ENCODE measurements around the gene ESYT3.
"Not testable (repeated sequence)": the region's sequence is repeated elsewhere in the genome, so short reads cannot be mapped to it uniquely, and the experiment has no call there.

Gene ESYT3

DNA sequence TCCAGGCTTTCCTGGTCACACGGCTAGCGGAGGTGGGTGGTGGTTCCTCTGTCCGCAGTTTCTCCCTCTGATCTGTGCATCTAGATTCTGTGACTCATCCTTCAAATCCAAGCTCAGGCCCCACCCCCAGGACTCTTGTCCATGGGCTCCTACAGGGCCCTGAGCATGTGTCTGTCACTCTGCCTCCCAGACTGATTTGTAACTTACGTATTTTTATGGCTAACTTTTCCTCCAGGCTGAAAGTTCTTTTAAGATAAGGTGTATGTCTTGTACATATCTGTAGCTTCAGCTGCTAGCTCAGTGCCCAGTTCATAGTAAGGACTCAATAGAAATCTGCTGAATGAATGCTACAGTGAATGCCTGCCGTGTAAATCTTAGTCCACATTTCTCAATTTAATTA, 8.0 kb downstream of the ESYT3 start:
- Mint-ChIP-seq H3K4me3 (no peak overlapping the region), H3K4me1 (no peaks in the 10 kb centered on the region), H3K27ac (no peak overlapping the region), H3K36me3 (no peaks in the 10 kb centered on the region), H3K9me3 (no peaks in the 10 kb centered on the region), H3K27me3 (peaks cover 9% of the 10 kb centered on the region)
- DNase-seq (ENCODE audit: low spot score in 2 of 2): no peak
- no peak for ATAC-seq (ENCODE audit: low read depth)

DNA sequence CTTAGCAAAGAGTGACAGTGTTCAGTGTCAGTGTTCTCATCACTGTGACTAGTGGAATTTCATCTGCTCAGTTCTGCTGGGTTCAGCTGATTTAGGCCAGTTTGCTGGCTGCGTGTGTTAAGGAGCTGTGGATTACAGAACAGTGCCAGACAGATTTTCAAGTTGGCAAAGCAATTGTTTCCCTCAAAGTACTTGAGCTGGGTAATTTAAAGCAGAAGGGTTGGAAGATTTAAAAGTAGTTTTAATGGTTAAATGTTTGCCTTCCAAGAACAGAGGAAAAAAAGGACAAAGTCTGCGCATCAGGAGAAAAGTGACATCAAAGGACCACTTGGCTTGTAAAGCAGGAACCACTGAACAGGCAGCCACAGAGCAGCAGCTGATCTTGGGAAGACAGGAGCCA, 8.7 kb downstream of the ESYT3 start:
- no peak for DNase-seq (ENCODE audit: low spot score in 2 of 2)
- H3K4me3 Mint-ChIP-seq: no peak overlapping the region
- no peaks in the 10 kb centered on the region for H3K9me3 Mint-ChIP-seq
- H3K4me1 Mint-ChIP-seq: no peaks in the 10 kb centered on the region
- H3K27me3 Mint-ChIP-seq: peaks cover 7% of the 10 kb centered on the region
- no peak overlapping the region for H3K27ac Mint-ChIP-seq
- no peak for ATAC-seq (ENCODE audit: low read depth)
- H3K36me3 Mint-ChIP-seq: no peaks in the 10 kb centered on the region

DNA sequence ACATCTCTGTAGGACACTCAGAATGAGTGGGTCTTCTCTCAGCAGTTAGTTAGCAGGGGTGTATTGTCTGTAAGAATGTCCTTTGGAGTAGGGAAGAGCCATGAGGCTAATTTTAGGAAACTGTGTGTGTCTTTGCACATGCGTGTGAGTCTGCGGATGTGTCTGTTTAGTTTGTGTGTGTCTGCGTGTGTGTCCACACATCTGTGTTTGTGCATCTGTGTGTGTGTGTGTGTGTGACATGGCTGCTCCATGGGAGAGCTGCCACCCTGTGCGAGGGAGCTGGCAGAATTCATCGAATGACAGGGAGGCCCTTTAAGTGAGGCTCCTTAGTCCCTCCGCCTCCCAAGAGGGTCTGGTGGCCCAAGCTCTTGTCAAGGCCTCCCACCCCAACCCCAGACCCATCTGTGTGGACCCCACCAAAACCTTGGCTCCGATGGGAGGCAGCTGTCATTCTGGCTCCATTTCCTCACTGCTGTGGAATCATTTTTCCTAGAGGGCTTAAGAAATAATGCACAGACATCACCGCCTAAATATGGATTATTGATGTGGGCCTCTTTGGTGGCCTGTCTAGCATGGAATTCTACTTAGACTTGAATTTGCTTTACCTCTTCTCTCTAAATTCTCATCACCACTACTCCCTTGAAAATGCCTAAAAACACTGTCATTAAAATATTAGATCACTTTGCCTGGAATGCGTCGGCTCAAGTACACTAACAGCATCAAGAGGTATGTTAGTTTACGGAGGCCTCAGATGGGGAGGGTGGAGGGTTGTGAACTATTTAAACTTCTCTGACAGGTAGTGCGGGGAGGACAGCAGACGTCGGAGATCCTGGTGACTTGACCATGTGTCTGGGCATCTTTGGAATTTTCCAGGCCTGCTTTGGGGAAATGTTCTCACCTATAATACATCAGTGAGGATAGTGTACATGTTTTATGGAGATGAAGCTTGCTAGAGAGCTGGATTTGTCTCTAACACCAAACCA, 9.4 kb downstream of the ESYT3 start:
- Mint-ChIP-seq H3K4me1 (no peaks in the 10 kb centered on the region), H3K36me3 (no peaks in the 10 kb centered on the region), H3K27ac (no peak overlapping the region), H3K27me3 (peaks cover 7% of the 10 kb centered on the region), H3K9me3 (no peaks in the 10 kb centered on the region), H3K4me3 (no peak overlapping the region)
- ATAC-seq (ENCODE audit: low read depth) (no peak), DNase-seq (ENCODE audit: low spot score in 2 of 2) (no peak)

DNA sequence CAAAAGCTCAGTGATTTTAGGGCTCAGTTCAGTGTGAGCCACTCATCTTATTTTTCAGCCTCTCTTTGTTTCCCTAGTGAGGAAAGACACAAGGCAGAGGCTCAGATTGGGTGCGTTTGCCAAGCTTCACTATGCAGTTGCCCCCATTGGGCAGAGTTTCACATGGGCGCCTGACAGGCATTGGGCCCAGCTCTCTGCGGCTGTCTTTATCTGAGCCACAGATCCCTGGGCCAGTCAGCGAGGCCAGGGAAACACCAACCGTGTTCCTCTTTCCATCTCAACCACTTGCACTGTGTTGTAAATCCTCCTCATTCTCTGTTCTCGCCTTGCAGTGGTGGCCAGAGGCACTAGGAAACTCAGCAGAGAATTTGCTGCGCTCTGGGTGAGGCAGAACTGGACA, 10.8 kb downstream of the ESYT3 start:
- ATAC-seq (ENCODE audit: low read depth): no peak
- Mint-ChIP-seq H3K9me3 (no peaks in the 10 kb centered on the region), H3K4me3 (no peak overlapping the region), H3K27ac (no peak overlapping the region), H3K36me3 (no peaks in the 10 kb centered on the region), H3K4me1 (no peaks in the 10 kb centered on the region), H3K27me3 (peaks cover 3% of the 10 kb centered on the region)
- DNase-seq (ENCODE audit: low spot score in 2 of 2): no peak

DNA sequence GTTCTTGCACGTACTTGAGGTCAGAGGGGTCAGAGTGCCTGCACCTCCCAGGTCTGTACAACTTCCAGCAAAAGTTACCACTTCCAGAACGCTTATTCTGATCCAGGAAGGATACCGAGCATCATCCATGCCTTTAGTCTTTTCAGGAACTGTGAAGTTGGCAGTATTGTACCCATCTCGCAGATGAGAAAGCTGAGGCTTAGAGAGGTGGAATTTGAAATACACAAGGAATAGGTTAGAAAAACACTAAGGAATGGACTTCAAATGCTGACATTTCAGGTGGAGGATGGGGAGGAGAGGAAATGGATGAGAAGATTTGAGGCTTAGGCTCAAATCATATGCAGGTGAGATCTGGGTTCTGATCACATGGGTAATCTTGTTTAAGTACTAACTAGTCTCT, 11.2 kb downstream of the ESYT3 start:
- DNase-seq (ENCODE audit: low spot score in 2 of 2) (no peak), ATAC-seq (ENCODE audit: low read depth) (no peak)
- H3K4me3 Mint-ChIP-seq: no peak overlapping the region
- no peaks in the 10 kb centered on the region for H3K9me3 Mint-ChIP-seq
- peaks cover 3% of the 10 kb centered on the region for H3K27me3 Mint-ChIP-seq
- H3K27ac Mint-ChIP-seq: no peak overlapping the region
- no peaks in the 10 kb centered on the region for H3K4me1 Mint-ChIP-seq
- H3K36me3 Mint-ChIP-seq: no peaks in the 10 kb centered on the region

DNA sequence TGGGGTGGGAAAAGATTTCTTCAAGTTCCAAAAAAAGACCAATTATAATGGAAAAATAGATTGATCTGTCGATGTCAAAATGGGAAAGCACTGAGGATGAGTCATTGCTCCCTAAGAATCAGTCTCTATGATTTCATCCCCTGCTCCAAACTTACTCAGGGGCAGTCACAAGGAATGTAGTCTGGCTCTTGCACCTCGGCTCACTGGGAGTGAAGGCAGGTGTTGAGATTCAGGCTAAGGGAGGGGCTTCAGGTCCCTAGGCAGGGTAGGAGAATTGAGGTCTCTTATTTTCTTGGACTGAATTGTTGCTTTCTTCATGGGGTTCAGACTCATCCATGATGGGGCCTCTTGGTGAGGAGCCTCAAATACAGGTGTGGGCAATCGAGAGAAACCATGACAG, 14.2 kb downstream of the ESYT3 start:
- no peak for DNase-seq (ENCODE audit: low spot score in 2 of 2)

DNA sequence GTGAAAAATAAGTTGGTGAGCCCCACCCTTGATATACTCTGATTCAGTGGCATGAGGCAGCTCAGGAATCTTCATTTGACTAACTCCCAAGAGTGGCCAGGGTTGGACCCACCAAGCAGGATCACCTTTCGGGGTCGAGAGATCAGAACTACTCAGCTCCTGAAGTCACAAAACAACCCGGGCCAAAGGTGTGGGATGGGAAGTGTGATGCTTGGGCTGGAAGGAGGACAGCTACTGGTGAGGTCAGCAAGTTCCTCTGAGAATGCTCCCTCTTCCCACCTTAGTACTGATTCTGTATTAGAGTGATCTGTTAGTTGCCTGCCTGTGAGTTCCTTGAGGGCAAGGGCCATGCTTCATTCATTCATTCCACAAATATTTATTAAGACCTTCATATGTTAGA, 15.1 kb downstream of the ESYT3 start:
- ATAC-seq (ENCODE audit: low read depth) (no peak), DNase-seq (ENCODE audit: low spot score in 2 of 2) (no peak)
- Mint-ChIP-seq H3K9me3 (no peaks in the 10 kb centered on the region), H3K27me3 (peaks cover 6% of the 10 kb centered on the region), H3K4me3 (no peak overlapping the region), H3K27ac (no peak overlapping the region), H3K36me3 (no peaks in the 10 kb centered on the region), H3K4me1 (no peaks in the 10 kb centered on the region)

More for the DNA sequence above, 14.2 kb downstream of the ESYT3 start:
- H3K27ac Mint-ChIP-seq: no peak overlapping the region
- H3K9me3 Mint-ChIP-seq: no peaks in the 10 kb centered on the region
- no peak overlapping the region for H3K4me3 Mint-ChIP-seq
- no peaks in the 10 kb centered on the region for H3K4me1 Mint-ChIP-seq
- H3K27me3 Mint-ChIP-seq: peaks cover 6% of the 10 kb centered on the region
- no peak for ATAC-seq (ENCODE audit: low read depth)
- H3K36me3 Mint-ChIP-seq: no peaks in the 10 kb centered on the region

DNA sequence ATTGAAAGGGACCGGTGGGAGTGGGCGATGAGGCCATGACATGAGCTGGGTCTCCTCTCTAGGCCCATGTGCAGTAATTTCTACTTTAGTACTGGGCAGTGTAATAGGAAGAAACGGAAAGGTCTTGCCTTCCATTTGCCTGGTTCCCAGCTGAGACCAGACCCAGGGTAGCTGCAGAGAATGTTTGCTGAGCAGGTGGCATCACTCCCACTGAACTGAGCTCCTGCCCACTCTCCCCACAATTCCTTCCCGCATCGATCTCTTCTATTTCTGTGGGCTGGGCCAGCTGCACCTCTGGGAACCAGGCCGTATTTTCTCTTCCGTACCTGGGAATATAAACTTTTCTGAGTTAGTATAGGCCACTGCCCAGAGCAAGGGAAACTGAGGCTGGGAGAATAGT, 15.8 kb downstream of the ESYT3 start:
- DNase-seq (ENCODE audit: low spot score in 2 of 2) (no peak), ATAC-seq (ENCODE audit: low read depth) (no peak)
- no peaks in the 10 kb centered on the region for H3K9me3 Mint-ChIP-seq
- no peak overlapping the region for H3K27ac Mint-ChIP-seq
- peaks cover 8% of the 10 kb centered on the region for H3K27me3 Mint-ChIP-seq
- H3K4me1 Mint-ChIP-seq: no peaks in the 10 kb centered on the region
- H3K4me3 Mint-ChIP-seq: no peak overlapping the region
- H3K36me3 Mint-ChIP-seq: no peaks in the 10 kb centered on the region

DNA sequence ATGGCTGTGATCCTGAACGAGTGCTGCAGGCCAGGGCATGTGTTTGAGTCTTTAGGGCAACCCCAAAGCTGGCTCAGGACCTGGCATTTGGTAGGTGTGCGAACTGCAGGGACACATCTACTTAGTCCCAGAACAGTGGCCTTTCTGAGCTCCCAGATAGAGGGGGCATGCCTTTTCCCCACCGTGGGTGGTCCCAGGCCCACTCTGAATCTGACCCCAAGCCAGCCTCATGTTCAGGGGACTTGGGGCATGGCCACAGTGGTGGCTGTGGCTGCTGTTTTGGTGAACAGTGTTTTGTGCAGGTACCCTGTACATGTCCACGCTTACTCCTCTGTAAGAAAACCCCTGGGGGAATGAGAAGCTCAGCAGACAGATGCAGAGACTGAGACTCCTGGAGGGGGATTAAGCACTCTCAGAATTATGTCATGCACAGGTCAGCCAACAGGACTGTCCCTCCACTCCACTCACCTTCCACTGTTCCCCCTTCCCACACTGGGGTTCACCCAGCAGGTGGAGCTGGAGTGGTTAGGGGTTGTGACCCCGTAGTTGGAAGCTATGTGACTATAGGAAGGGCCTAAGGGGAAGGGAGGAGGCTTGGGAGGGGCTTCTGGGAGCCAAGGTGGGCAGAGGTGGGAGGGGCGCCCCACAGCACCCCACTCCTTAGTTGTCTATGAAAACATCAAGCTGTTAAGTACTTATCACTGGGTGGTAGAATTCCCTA, 16.4 kb downstream of the ESYT3 start:
- H3K9me3 Mint-ChIP-seq: no peaks in the 10 kb centered on the region
- no peaks in the 10 kb centered on the region for H3K4me1 Mint-ChIP-seq
- no peak overlapping the region for H3K27ac Mint-ChIP-seq
- H3K36me3 Mint-ChIP-seq: no peaks in the 10 kb centered on the region
- ATAC-seq (ENCODE audit: low read depth) (no peak), DNase-seq (ENCODE audit: low spot score in 2 of 2) (no peak)
- H3K4me3 Mint-ChIP-seq: no peak overlapping the region
- H3K27me3 Mint-ChIP-seq: peaks cover 13% of the 10 kb centered on the region

DNA sequence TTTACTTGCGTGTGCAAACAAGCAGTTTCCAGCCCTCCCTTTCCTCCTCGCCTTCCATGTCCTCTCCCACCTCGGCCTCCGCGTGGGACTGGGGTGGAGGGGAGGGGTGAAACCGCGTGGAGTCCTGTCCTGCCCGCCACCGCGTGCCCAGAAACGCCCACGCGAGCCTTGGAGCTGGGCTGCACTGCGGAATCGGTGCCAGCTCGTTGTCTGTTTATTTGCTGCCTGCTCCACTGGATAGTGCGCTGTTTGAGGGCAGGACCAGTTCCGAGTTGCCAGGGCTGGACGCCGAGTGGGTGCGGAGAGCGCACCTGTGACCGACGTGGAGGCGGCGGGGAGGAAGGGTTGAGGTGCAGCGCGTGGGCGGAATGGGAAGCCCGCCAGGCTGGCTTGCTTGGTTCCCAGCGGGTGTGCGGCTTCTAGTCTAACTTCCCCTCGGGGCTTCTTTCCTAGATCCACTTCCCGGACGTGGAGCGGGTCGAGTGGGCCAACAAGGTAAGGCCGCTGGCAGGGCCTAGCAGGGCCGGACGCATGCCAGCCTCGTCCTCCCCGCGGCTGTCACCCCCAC, 17.3 kb downstream of the ESYT3 start:
- DNase-seq (ENCODE audit: low spot score in 2 of 2): no peak
- Mint-ChIP-seq H3K27me3 (peaks cover 13% of the 10 kb centered on the region), H3K9me3 (no peaks in the 10 kb centered on the region), H3K4me1 (peaks cover 3% of the 10 kb centered on the region), H3K36me3 (no peaks in the 10 kb centered on the region), H3K27ac (no peak overlapping the region), H3K4me3 (no peak overlapping the region)
- ATAC-seq (ENCODE audit: low read depth): no peak

DNA sequence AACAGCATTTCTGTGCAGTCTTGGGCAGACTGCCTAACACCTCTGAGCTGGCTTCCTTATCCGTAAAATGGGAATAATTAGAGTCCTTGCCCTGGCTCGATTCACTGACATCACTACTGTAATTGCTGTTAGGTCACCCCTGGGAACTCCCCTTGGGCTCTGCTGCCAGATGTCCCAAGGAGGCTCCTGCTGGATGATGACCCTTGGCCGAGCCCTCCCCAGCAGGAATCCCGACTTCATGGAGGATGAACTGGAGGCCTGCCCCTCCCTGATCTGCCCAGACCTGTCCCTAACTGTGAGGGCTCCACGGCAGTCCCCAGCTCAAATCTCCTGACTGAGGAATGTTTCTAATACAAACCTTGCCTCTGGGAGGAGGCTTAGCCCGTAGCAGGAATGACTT, 18.0 kb downstream of the ESYT3 start:
- no peak overlapping the region for H3K4me3 Mint-ChIP-seq
- H3K27me3 Mint-ChIP-seq: peaks cover 17% of the 10 kb centered on the region
- no peak for ATAC-seq (ENCODE audit: low read depth)
- no peak for DNase-seq (ENCODE audit: low spot score in 2 of 2)
- H3K9me3 Mint-ChIP-seq: no peaks in the 10 kb centered on the region
- H3K27ac Mint-ChIP-seq: no peak overlapping the region
- H3K36me3 Mint-ChIP-seq: no peaks in the 10 kb centered on the region
- peaks cover 5% of the 10 kb centered on the region for H3K4me1 Mint-ChIP-seq

DNA sequence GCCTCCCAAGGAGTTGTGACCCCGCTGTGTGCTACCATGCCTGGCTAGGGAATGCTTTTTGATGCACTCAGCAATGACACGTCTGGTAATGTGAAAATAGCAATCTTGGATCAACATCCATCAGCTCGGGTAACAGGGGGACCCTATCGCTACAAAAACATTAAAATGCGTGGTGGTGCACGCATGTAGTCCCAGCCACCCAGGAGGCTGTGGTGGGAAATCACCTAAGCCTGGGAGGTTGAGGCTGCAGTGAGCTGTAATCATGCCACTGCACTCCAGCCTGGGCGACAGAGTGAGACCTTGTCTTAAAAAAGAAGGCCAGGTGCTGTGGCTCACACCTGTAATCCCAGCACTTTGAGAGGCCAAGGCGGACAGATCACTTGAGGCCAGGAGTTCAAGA, 19.5 kb downstream of the ESYT3 start:
- DNase-seq (ENCODE audit: low spot score in 2 of 2); H3K36me3 Mint-ChIP-seq; ATAC-seq (ENCODE audit: low read depth); H3K27ac Mint-ChIP-seq; H3K9me3 Mint-ChIP-seq; H3K4me1 Mint-ChIP-seq; H3K4me3 Mint-ChIP-seq: not testable (repeated sequence)
- peaks cover 24% of the 10 kb centered on the region for H3K27me3 Mint-ChIP-seq

DNA sequence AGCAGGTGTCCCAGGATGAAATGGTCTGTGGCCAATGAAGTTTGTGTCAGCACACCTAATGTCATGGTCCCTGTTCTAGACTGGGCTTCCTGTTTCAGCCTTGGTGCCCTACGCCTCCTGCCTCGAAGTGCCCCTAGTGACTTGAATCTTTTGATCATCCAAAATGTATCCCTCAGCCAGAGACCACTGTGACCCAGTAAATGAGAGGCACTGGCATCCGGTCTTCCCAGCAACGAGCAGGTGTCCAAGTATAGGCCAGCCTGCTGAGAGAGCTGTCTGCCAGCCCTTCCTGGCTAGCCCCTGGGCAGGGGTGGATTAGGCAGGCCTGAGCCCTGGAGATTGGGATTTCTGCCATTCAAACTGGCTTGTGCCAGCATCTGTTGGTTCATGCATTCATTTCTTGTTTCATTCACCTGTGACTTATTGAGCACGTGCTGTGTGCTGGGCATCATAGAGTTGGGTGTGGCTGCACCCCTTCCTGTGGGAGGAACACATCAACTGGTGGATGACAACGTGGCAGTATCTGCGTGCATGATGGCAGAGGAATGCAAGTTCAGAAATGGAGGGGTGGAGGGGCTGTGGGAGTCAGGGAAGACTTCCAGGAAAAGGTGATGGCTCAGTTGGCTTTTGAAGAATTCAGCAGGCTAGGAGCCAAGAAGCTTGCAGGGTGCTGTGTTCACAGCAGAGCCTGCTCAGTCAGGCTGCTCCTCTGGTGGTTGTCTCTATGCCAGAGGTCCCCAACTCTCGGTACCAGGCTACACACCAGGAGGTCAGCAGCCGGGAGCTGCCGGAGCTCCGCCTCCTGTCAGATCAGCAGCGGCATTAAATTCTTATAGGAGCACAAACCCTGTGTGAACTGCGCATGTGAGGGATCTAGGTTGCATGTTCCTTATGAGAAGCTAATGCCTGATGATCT, 21.6 kb downstream of the ESYT3 start:
- H3K4me1 Mint-ChIP-seq: peaks cover 5% of the 10 kb centered on the region
- no peaks in the 10 kb centered on the region for H3K36me3 Mint-ChIP-seq
- DNase-seq (ENCODE audit: low spot score in 2 of 2) (no peak), ATAC-seq (ENCODE audit: low read depth) (no peak)
- no peaks in the 10 kb centered on the region for H3K9me3 Mint-ChIP-seq
- H3K27ac Mint-ChIP-seq: no peak overlapping the region
- peaks cover 28% of the 10 kb centered on the region for H3K27me3 Mint-ChIP-seq
- no peak overlapping the region for H3K4me3 Mint-ChIP-seq
